K562 (cell line): ENCODE results near the gene TSKS. TPM values are rescaled to one million over a fixed set of nuclear protein-coding genes. Genes with fewer than 3 reads are reported as not detected.
A peak's percentile ranks its signal among the peaks of the same experiment; 100 is the strongest.

Source experiments
- ATAC-seq: fragments of 200-7000 bp; cut with Tn5 transposase; 3 replicates; pipeline ENCODE4 v1.9.1; 2020; ENCODE audit warnings: moderate library complexity
- BruUV-seq: library from RNA; stranded (reverse); fragments of 400-500 nt; replicated peaks from 2 replicates; lab custom pipeline; 2021; lab: Mats Ljungman, UMichigan
- CTCF ChIA-PET: fragments of 300-600 bp; formaldehyde crosslinking; extraction: SDS; loops from one replicate; lab custom pipeline; 2021; ENCODE audit warnings: low intra/inter-chr PET ratio; lab: Yijun Ruan, JAX
- POLR2A ChIA-PET: fragments of 300-600, 350-650 bp; sonication (Branson Sonifier 250); formaldehyde crosslinking; extraction: SDS; loops from one replicate; lab custom pipeline; 2021; ENCODE audit warnings: antibody characterized with exemption, inconsistent platforms; lab: Yijun Ruan, JAX
- DNase-seq, 4 experiments: peaks; one replicate each; pipeline versions ENCODE4 v3.0.0 to v3.0.0-alpha.2; 2011 to 2018; ENCODE audit warnings: low spot score in 3 of 4, mixed read lengths in 3 of 4; ENCODE audit errors: extremely low read depth in 1 of 4
- FAIRE-seq: peaks from 2 replicates; lab custom pipeline; 2011; peaks lifted over from hg19 to GRCh38; lab: Jason Lieb, UNC
- H2AFZ ChIP-seq: 2 replicates; pipeline ENCODE4 v1.6.0; 2011; ENCODE audit warnings: low read depth, low read length, control low read depth, inconsistent platforms
- H3K27ac ChIP-seq: fragments of 200-600 bp; 3 replicates; pipeline ENCODE4 v1.8.0; 2011; ENCODE audit warnings: low read depth, mild to moderate bottlenecking, control low read depth, inconsistent platforms, low read length, moderate library complexity, mixed read lengths; ENCODE audit errors: extremely low read depth
- H3K27me3 ChIP-seq, 2 experiments: fragments of 300-600 bp in 1 of 2; 2 replicates in 1 of 2; 3 replicates in 1 of 2; pipeline versions ENCODE4 v1.6.0 to v1.8.0; 2011; ENCODE audit warnings: inconsistent platforms in 2 of 2, low read length in 2 of 2, mild to moderate bottlenecking in 1 of 2, mixed read lengths in 1 of 2, moderate library complexity in 1 of 2; ENCODE audit not compliant: control insufficient read depth in 2 of 2, insufficient read depth in 2 of 2
- H3K36me3 ChIP-seq: fragments of 300-600 bp; 3 replicates; pipeline ENCODE4 v1.8.0; 2011; ENCODE audit warnings: mild to moderate bottlenecking, low read length, inconsistent platforms; ENCODE audit not compliant: control insufficient read depth, insufficient read depth
- H3K4me1 ChIP-seq, 2 experiments: fragments of 200-600 bp in 1 of 2; replicated peaks in 1 of 2; 2 replicates in 1 of 2; 3 replicates in 1 of 2; pipeline versions ENCODE4 v1.5.1 to v1.8.0; 2011; ENCODE audit warnings: inconsistent platforms in 2 of 2, low read length in 2 of 2, mild to moderate bottlenecking in 1 of 2, mixed read lengths in 1 of 2, moderate library complexity in 1 of 2; ENCODE audit not compliant: control insufficient read depth in 2 of 2, insufficient read depth in 2 of 2
- H3K4me2 ChIP-seq: 2 replicates; pipeline ENCODE4 v1.6.1; 2011; ENCODE audit warnings: low read length, control low read depth, inconsistent platforms, mixed read lengths; ENCODE audit not compliant: insufficient read depth
- H3K4me3 ChIP-seq: fragments of 200-600 bp; sonication (generic), shearing (Covaris generic); 2 replicates; pipeline ENCODE4 v1.5.1; 2016; ENCODE audit warnings: control low read depth, inconsistent platforms
- H3K79me2 ChIP-seq: fragments of 200-600 bp; 3 replicates; pipeline ENCODE4 v1.8.0; 2011; ENCODE audit warnings: low read length, inconsistent platforms; ENCODE audit not compliant: control insufficient read depth, insufficient read depth
- H3K9ac ChIP-seq, 2 experiments: 2 replicates each; pipeline versions ENCODE4 v1.6.0 to v1.6.1; 2011; ENCODE audit warnings: low read depth in 2 of 2, low read length in 2 of 2, control low read depth in 1 of 2, inconsistent platforms in 1 of 2, mild to moderate bottlenecking in 1 of 2, mixed read lengths in 1 of 2; ENCODE audit not compliant: insufficient read depth in 1 of 2
- H3K9me1 ChIP-seq: one replicate; pipeline ENCODE4 v1.6.0; 2011; ENCODE audit warnings: inconsistent platforms, mild to moderate bottlenecking, low read length, moderate library complexity; ENCODE audit not compliant: control insufficient read depth, insufficient read depth
- H3K9me3 ChIP-seq: replicated peaks from 2 replicates; pipeline ENCODE4 v1.5.1; 2011; ENCODE audit warnings: low read depth, low read length, inconsistent platforms; ENCODE audit not compliant: control insufficient read depth, insufficient read depth
- H4K20me1 ChIP-seq: replicated peaks from 2 replicates; pipeline ENCODE4 v1.6.1; 2011; ENCODE audit warnings: low read length, inconsistent platforms, mixed read lengths; ENCODE audit not compliant: control insufficient read depth, insufficient read depth
- FOXP1 ChIP-seq: sonication (generic); formaldehyde crosslinking; IDR thresholded peaks from 2 replicates; pipeline ENCODE4 v1.8.0; 2022; ENCODE audit warnings: mild to moderate bottlenecking, missing genetic modification reagents
- MCM7 ChIP-seq, 2 experiments: fragments of 450-650 bp; IDR thresholded peaks; 2 replicates each; pipeline ENCODE4 v1.6.1; 2016 to 2018
- NCOA2 ChIP-seq, 2 experiments: fragments of 450-650 bp; IDR thresholded peaks; 2 replicates each; pipeline ENCODE4 v1.6.1; 2018; ENCODE audit warnings: mild to moderate bottlenecking in 2 of 2, moderate library complexity in 1 of 2; ENCODE audit not compliant: partially characterized antibody in 2 of 2
- PRPF4 ChIP-seq: fragments of 200-400 bp; formaldehyde crosslinking; IDR thresholded peaks from one replicate; pipeline ENCODE4 v1.6.1; 2017; ENCODE audit warnings: low read length, low read depth, mild to moderate bottlenecking; ENCODE audit not compliant: insufficient read depth, poor library complexity, severe bottlenecking
- RAD21 ChIP-seq, 2 experiments: fragments of 250-450 bp in 1 of 2; fragments of 450-650 bp in 1 of 2; sonication (Bioruptor Pico) in 1 of 2; formaldehyde crosslinking in 1 of 2; IDR thresholded peaks in 1 of 2; conservative IDR thresholded peaks in 1 of 2; 2 replicates each; pipeline versions ENCODE4 v1.4.0 to v1.8.0; 2020 to 2022; ENCODE audit warnings: mild to moderate bottlenecking in 2 of 2, moderate library complexity in 1 of 2
- SP2 ChIP-seq: IDR thresholded peaks from 2 replicates; pipeline ENCODE4 v1.6.1; 2011; ENCODE audit warnings: mild to moderate bottlenecking, low read depth, low read length, moderate library complexity; ENCODE audit not compliant: poor library complexity, severe bottlenecking; ENCODE audit errors: extremely low read depth
- ZKSCAN8 ChIP-seq: fragments of 200-800 bp; sonication (Bioruptor generic); IDR thresholded peaks from 2 replicates; pipeline ENCODE4 v1.6.1; 2016; ENCODE audit warnings: missing genetic modification characterization, missing compliant biosample characterization
- ZNF184 ChIP-seq: sonication (generic); formaldehyde crosslinking; IDR thresholded peaks from 2 replicates; pipeline ENCODE4 v1.5.0; 2020; ENCODE audit warnings: missing genetic modification reagents
- ZNF445 ChIP-seq: fragments of 250-450 bp; sonication (Bioruptor Pico); IDR thresholded peaks from 2 replicates; pipeline ENCODE4 v1.4.0; 2020; ENCODE audit warnings: low read depth, mild to moderate bottlenecking, moderate library complexity
- ZNF586 ChIP-seq: fragments of 450-650 bp; formaldehyde crosslinking; conservative IDR thresholded peaks from 2 replicates; pipeline ENCODE4 v1.4.0; 2020; ENCODE audit warnings: mild to moderate bottlenecking, moderate library complexity
- WGBS: fragments of 100-300 bp; shearing (Covaris generic); methylation state at CpG from one replicate; pipeline ENCODE4 v1.1.6; 2016; ENCODE audit warnings: low coverage, mixed read lengths; ENCODE audit not compliant: insufficient coverage; ENCODE audit errors: missing lambda C conversion rate; 5-methylcytosine and 5-hydroxymethylcytosine counted together
- in situ Hi-C: fragments of 300-500 bp; cut with MboI; formaldehyde crosslinking; loops from 4 replicates; pipeline ENCODE4 v1.15.0; 2018; ENCODE audit warnings: inconsistent platforms, mixed read lengths
- intact Hi-C: fragments of 100-400 bp; cut with micrococcal nuclease; formaldehyde crosslinking; loops from 2 replicates; pipeline ENCODE4 v1.14.2; 2022
- polyA plus RNA-seq, 8 experiments: library from polyadenylated mRNA; depleted of rRNA in 4 of 8; stranded (reverse) in 5 of 8; unstranded in 3 of 8; fragments of >200 nt; fragmentation: Nextera tagmentation in 2 of 8; fragmentation: Illumina TruSeq in 1 of 8; extraction: Ambion mirVana in 2 of 8; extraction: Trizol in 1 of 8; gene quantifications; 2 replicates each; pipeline versions ENCODE4 v1.2.1 to v1.2.3, GENCODE V29; 2011 to 2014; ENCODE audit warnings: inconsistent platforms in 1 of 8, missing spikeins in 1 of 8
- total RNA-seq, 7 experiments: library from RNA; depleted of rRNA in 6 of 7; stranded (reverse); fragments of >200 nt in 6 of 7; fragmentation: Illumina TruSeq in 2 of 7; extraction: Trizol in 2 of 7; gene quantifications; 2 replicates each; pipeline versions ENCODE4 v1.2.1 to v1.2.3, GENCODE V29; 2011 to 2021; ENCODE audit warnings: low replicate concordance in 1 of 7
- TF ChIP-seq, protein P1 (sequence below): fragments of 450-650 bp; IDR thresholded peaks from 2 replicates; pipeline ENCODE4 v1.6.1; 2016; ENCODE audit warnings: borderline replicate concordance

Gene TSKS
- total and polyA plus RNA-seq, 9 of the 15 experiments (the other 6 are each of a cell fraction or from before 2014, with no cell fraction given), result 0.14 to 4.5 (median 0.80) TPM

DNA sequence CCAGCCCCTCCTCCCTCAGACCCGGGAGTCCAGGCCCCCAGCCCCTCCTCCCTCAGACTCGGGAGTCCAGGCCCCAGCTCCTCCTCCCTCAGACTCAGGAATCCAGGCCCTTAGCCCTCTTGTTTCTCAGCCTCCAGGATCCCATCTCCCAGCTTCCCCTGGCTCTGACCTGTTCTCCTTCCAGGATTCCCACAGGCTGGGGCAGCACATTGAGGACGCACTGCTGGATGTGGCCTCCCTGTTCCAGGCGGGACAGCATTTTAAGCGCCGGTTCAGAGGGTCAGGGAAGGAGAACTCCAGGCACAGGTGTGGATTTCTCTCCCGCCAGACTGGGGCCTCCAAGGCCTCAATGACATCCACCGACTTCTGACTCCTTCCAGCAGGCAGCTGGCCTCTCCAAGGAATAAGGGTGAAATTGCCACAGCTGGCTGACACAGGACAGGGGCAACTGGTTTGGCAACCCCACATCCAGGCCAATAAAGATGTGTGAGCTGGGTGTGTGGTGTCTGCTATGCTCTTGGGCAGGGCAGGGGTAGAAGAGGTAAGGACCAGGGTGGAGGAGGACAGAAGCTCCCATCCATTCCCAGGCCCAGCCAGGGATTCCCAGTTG lies 49.8 kb downstream of the TSKS start:
- H3K27ac ChIP-seq, result no peak overlapping the region
- 86% methylated on average over 6 of the region's 8 CpGs for WGBS
- in situ Hi-C loops, result no loop called here
- H4K20me1 ChIP-seq, result no peaks in the 10 kb centered on the region
- no peak for DNase-seq
- FAIRE-seq, result no peak
- no peak overlapping the region for H3K4me2 ChIP-seq
- no peaks in the 10 kb centered on the region for H3K9me1 ChIP-seq
- H3K27me3 ChIP-seq, result no peaks in the 10 kb centered on the region
- intact Hi-C loops, result loop anchor here (10.0 kb wide), 1 partner anchor 161 kb away; the partner anchor contains the start of genes AKT1S1 and TBC1D17
- H3K9ac ChIP-seq, result peak overlapping the region in 1 of 2 experiments; percentile 62; a peak in 2 of 4 replicates
- H3K4me1 ChIP-seq, result peaks cover 20 to 33% of the 10 kb centered on the region in 2 experiments; a peak in 4 of 5 replicates
- TF ChIP-seq, protein P1, sequence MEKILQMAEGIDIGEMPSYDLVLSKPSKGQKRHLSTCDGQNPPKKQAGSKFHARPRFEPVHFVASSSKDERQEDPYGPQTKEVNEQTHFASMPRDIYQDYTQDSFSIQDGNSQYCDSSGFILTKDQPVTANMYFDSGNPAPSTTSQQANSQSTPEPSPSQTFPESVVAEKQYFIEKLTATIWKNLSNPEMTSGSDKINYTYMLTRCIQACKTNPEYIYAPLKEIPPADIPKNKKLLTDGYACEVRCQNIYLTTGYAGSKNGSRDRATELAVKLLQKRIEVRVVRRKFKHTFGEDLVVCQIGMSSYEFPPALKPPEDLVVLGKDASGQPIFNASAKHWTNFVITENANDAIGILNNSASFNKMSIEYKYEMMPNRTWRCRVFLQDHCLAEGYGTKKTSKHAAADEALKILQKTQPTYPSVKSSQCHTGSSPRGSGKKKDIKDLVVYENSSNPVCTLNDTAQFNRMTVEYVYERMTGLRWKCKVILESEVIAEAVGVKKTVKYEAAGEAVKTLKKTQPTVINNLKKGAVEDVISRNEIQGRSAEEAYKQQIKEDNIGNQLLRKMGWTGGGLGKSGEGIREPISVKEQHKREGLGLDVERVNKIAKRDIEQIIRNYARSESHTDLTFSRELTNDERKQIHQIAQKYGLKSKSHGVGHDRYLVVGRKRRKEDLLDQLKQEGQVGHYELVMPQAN, result no peak
- no peak for TF ChIP-seq NCOA2 (IDR thresholded peaks at IDR 0.05; ENCODE audit: partially characterized antibody in 2 of 2)
- no peak for TF ChIP-seq MCM7 (IDR thresholded peaks at IDR 0.05)
- TF ChIP-seq PRPF4, result no peak
- TF ChIP-seq ZNF445 (CRISPR knock-in tag), result no peak
- no peak for TF ChIP-seq ZNF184 (CRISPR knock-in tag)
- no peak for TF ChIP-seq SP2
- TF ChIP-seq ZKSCAN8 (CRISPR knock-in tag), result no peak
- no peak for TF ChIP-seq ZNF586 (CRISPR knock-in tag)
- no peak for TF ChIP-seq FOXP1 (CRISPR knock-in tag)
- TF ChIP-seq RAD21 (CRISPR knock-in tag; conservative IDR thresholded peaks at IDR 0.05 in 1 of 2, IDR thresholded peaks at IDR 0.05 in 1 of 2), result no peak
- POLR2A ChIA-PET, result interaction anchor here (0.5 to 0.9 kb wide), 2 partner anchors 27 to 218 kb away, joined by 3 read pairs; no protein-coding TSS in a partner anchor
- H3K36me3 ChIP-seq, result no peaks in the 10 kb centered on the region
- H3K4me3 ChIP-seq, result peak overlapping the region; percentile 34; the same call in 1 of the 2 replicates
- CTCF ChIA-PET, result no interaction called here
- no TSS peak for BruUV-seq
- ATAC-seq, result no peak
- no peak overlapping the region for H2AFZ ChIP-seq
- no peaks in the 10 kb centered on the region for H3K79me2 ChIP-seq
- H3K9me3 ChIP-seq, result no peaks in the 10 kb centered on the region
